Measurements from ENCODE around the gene GIPR.

Gene GIPR

GRCh38 chr19:45730368-45731288 is 62.6 kb downstream of the GIPR start, which contains the start of gene FBXO46:
Gene FBXO46, minus strand, starts transcription at chr19:45730896. Its CDS starts 17,401 bp downstream, at chr19:45713495.
- DNase-seq (ENCODE audit: low spot score) = peak; percentile 90
